Measurements from ENCODE around the gene GPR83.
"Not testable (repeated sequence)": the region's sequence is repeated elsewhere in the genome, so short reads cannot be mapped to it uniquely, and the experiment has no call there.

Gene GPR83

GRCh38 chr11:94400839-94401772 lies at the start of gene GPR83:
GPR83 (minus strand) TSS chr11:94401419; CDS start chr11:94401247, 172 bp downstream.
- no peak for DNase-seq

- DNase-seq = no peak
Measured at GRCh38 chr11:94450048-94450447, 48.8 kb upstream of the GPR83 start.

GRCh38 chr11:94449437-94449836 lies 48.2 kb upstream of the GPR83 start:
- no peak for DNase-seq

GRCh38 chr11:94449029-94449428 lies 47.8 kb upstream of the GPR83 start:
- DNase-seq = no peak

- no peak for DNase-seq
Measured at GRCh38 chr11:94447149-94447548, 45.9 kb upstream of the GPR83 start.

- no peak for DNase-seq
Measured at GRCh38 chr11:94445641-94446040, 44.4 kb upstream of the GPR83 start.

GRCh38 chr11:94433049-94433448 lies 31.8 kb upstream of the GPR83 start:
- DNase-seq = no peak

GRCh38 chr11:94424662-94425061 lies 23.4 kb upstream of the GPR83 start:
- no peak for DNase-seq

- DNase-seq = no peak
Measured at GRCh38 chr11:94424011-94424410, 22.8 kb upstream of the GPR83 start.

- DNase-seq = no peak
Measured at GRCh38 chr11:94423507-94423906, 22.3 kb upstream of the GPR83 start.

- no peak for DNase-seq
Measured at GRCh38 chr11:94418123-94418765, 17.0 kb upstream of the GPR83 start.

- DNase-seq = no peak
Measured at GRCh38 chr11:94417386-94417987, 16.3 kb upstream of the GPR83 start.

- DNase-seq = no peak
Measured at GRCh38 chr11:94405062-94405833, 4.0 kb upstream of the GPR83 start.

- no peak for DNase-seq
Measured at GRCh38 chr11:94402355-94402754, 1.1 kb upstream of the GPR83 start.

- DNase-seq = no peak
Measured at GRCh38 chr11:94401773-94402265, 600 bp upstream of the GPR83 start.

- no peak for DNase-seq
Measured at GRCh38 chr11:94400457-94400838, 771 bp downstream of the GPR83 start.

GRCh38 chr11:94400050-94400449 lies 1.2 kb downstream of the GPR83 start:
- DNase-seq = no peak

- DNase-seq = no peak
Measured at GRCh38 chr11:94398101-94398500, 3.1 kb downstream of the GPR83 start.

- DNase-seq = no peak
Measured at GRCh38 chr11:94396282-94396681, 4.9 kb downstream of the GPR83 start.

- DNase-seq = not testable (repeated sequence)
Measured at GRCh38 chr11:94391937-94392336, 9.3 kb downstream of the GPR83 start.

- no peak for DNase-seq
Measured at GRCh38 chr11:94379613-94380012, 21.6 kb downstream of the GPR83 start.

- no peak for DNase-seq
Measured at GRCh38 chr11:94376841-94377240, 24.4 kb downstream of the GPR83 start.

GRCh38 chr11:94370576-94370975 lies 30.6 kb downstream of the GPR83 start:
- DNase-seq = not testable (repeated sequence)
